HG03139 (cell line): ENCODE data around the gene ZMPSTE24.

ENCODE experiments used
- ATAC-seq: cut with Tn5 transposase; IDR thresholded peaks from one replicate; pipeline ENCODE4 v1.9.1; 2021; ENCODE audit not compliant: unreplicated experiment

Gene ZMPSTE24

GRCh38 chr1:40258445-40258769 is 371 bp downstream of the ZMPSTE24 start:
- no peak for ATAC-seq

GRCh38 chr1:40264354-40264781 is 6.3 kb downstream of the ZMPSTE24 start:
- no peak for ATAC-seq

GRCh38 chr1:40265298-40265697 is 7.3 kb downstream of the ZMPSTE24 start:
- ATAC-seq = no peak

GRCh38 chr1:40265919-40266318 is 7.9 kb downstream of the ZMPSTE24 start:
- no peak for ATAC-seq

- no peak for ATAC-seq
These were observed 8.9 kb downstream of the ZMPSTE24 start for GRCh38 chr1:40266786-40267535.

- ATAC-seq = no peak
These were observed 9.7 kb downstream of the ZMPSTE24 start for GRCh38 chr1:40267767-40268187.

GRCh38 chr1:40268211-40268610 is 10.2 kb downstream of the ZMPSTE24 start:
- no peak for ATAC-seq

- no peak for ATAC-seq
These were observed 12.3 kb downstream of the ZMPSTE24 start for GRCh38 chr1:40270152-40270834.

GRCh38 chr1:40272653-40273213 is 14.7 kb downstream of the ZMPSTE24 start:
- no peak for ATAC-seq

- ATAC-seq = no peak
These were observed 15.6 kb downstream of the ZMPSTE24 start for GRCh38 chr1:40273547-40274166.

- ATAC-seq = no peak
These were observed 16.3 kb downstream of the ZMPSTE24 start for GRCh38 chr1:40274331-40274730.

GRCh38 chr1:40276122-40276521 is 18.1 kb downstream of the ZMPSTE24 start:
- ATAC-seq = no peak

GRCh38 chr1:40281853-40282252 is 23.8 kb downstream of the ZMPSTE24 start:
- no peak for ATAC-seq

- no peak for ATAC-seq
These were observed 33.3 kb downstream of the ZMPSTE24 start for GRCh38 chr1:40291293-40291692.

GRCh38 chr1:40299366-40300248 is 41.6 kb downstream of the ZMPSTE24 start:
- ATAC-seq = no peak

GRCh38 chr1:40300249-40300567 is 42.2 kb downstream of the ZMPSTE24 start:
- no peak for ATAC-seq

- ATAC-seq = no peak
These were observed 42.6 kb downstream of the ZMPSTE24 start for GRCh38 chr1:40300651-40301050.

GRCh38 chr1:40301066-40301465 is 43.0 kb downstream of the ZMPSTE24 start:
- ATAC-seq = no peak

GRCh38 chr1:40301541-40302299 is 43.7 kb downstream of the ZMPSTE24 start:
- no peak for ATAC-seq

- ATAC-seq = no peak
These were observed 44.4 kb downstream of the ZMPSTE24 start for GRCh38 chr1:40302475-40302874.
